ENCODE results near the gene NOS1AP.

- TF ChIP-seq CTCF (IDR thresholded peaks at IDR 0.05) (no peak), POLR2A (IDR thresholded peaks at IDR 0.05) (no peak), EP300 (IDR thresholded peaks at IDR 0.05) (no peak)
Observed at GRCh38 chr1:162133566-162133965, 64.1 kb downstream of the NOS1AP start.

All from ovary (tissue), 3 donors.